ENCODE measurements around the gene VEGFA.

Gene VEGFA

GRCh38 chr6:43738877-43739641, 31.0 kb upstream of the VEGFA start:
- DNase-seq (ENCODE audit: low spot score) = no peak

GRCh38 chr6:43739642-43740091, 30.3 kb upstream of the VEGFA start:
- DNase-seq (ENCODE audit: low spot score) = no peak

GRCh38 chr6:43740321-43740960, 29.6 kb upstream of the VEGFA start:
- no peak for DNase-seq (ENCODE audit: low spot score)

- no peak for DNase-seq (ENCODE audit: low spot score)
Measured at GRCh38 chr6:43740961-43741764, 28.8 kb upstream of the VEGFA start.

GRCh38 chr6:43741829-43742228, 28.2 kb upstream of the VEGFA start:
- no peak for DNase-seq (ENCODE audit: low spot score)

GRCh38 chr6:43742285-43742684, 27.7 kb upstream of the VEGFA start:
- DNase-seq (ENCODE audit: low spot score) = no peak

GRCh38 chr6:43742931-43743632, 26.9 kb upstream of the VEGFA start:
- DNase-seq (ENCODE audit: low spot score) = no peak

GRCh38 chr6:43743682-43744381, 26.2 kb upstream of the VEGFA start:
- no peak for DNase-seq (ENCODE audit: low spot score)

- no peak for DNase-seq (ENCODE audit: low spot score)
Measured at GRCh38 chr6:43744491-43744890, 25.5 kb upstream of the VEGFA start.

GRCh38 chr6:43744931-43745727, 24.9 kb upstream of the VEGFA start:
- no peak for DNase-seq (ENCODE audit: low spot score)

GRCh38 chr6:43746071-43746470, 23.9 kb upstream of the VEGFA start:
- no peak for DNase-seq (ENCODE audit: low spot score)

- no peak for DNase-seq (ENCODE audit: low spot score)
Measured at GRCh38 chr6:43746613-43747102, 23.4 kb upstream of the VEGFA start.

GRCh38 chr6:43747784-43748183, 22.2 kb upstream of the VEGFA start:
- DNase-seq (ENCODE audit: low spot score) = no peak

- no peak for DNase-seq (ENCODE audit: low spot score)
Measured at GRCh38 chr6:43748765-43749164, 21.2 kb upstream of the VEGFA start.

GRCh38 chr6:43749461-43749860, 20.6 kb upstream of the VEGFA start:
- DNase-seq (ENCODE audit: low spot score) = no peak

GRCh38 chr6:43750622-43751021, 19.4 kb upstream of the VEGFA start:
- no peak for DNase-seq (ENCODE audit: low spot score)

GRCh38 chr6:43753570-43754183, 16.3 kb upstream of the VEGFA start:
- no peak for DNase-seq (ENCODE audit: low spot score)

- DNase-seq (ENCODE audit: low spot score) = no peak
Measured at GRCh38 chr6:43757966-43758616, 11.9 kb upstream of the VEGFA start.

- DNase-seq (ENCODE audit: low spot score) = no peak
Measured at GRCh38 chr6:43758617-43759050, 11.4 kb upstream of the VEGFA start.
